Stomach (tissue), 9 donors: ENCODE measurements around the gene PIWIL1. TPM values are rescaled to one million over a fixed set of nuclear protein-coding genes. Genes with fewer than 3 reads are reported as not detected.

Experiments
- DNase-seq, 2 donors: peaks; one replicate each; pipeline versions ENCODE4 v3.0.0 to v3.0.0-alpha.2; 2013 to 2019
- H3K27ac ChIP-seq, 5 donors: fragments of 200-600 bp in 4 of 5; sonication (generic) in 4 of 5; one replicate each; pipeline ENCODE4 v1.5.1; 2013 to 2019; ENCODE audit warnings: mild to moderate bottlenecking in 1 of 5, moderate library complexity in 1 of 5
- H3K27me3 ChIP-seq, 3 donors: fragments of 200-600 bp; sonication (generic); one replicate each; pipeline ENCODE4 v1.5.1; 2017 to 2019; ENCODE audit warnings: mixed run types in 1 of 3
- H3K36me3 ChIP-seq, 4 donors: fragments of 200-600 bp; sonication (generic); 1 replicate in 3 of 4; 2 replicates in 1 of 4; pipeline ENCODE4 v1.5.1; 2016 to 2019
- H3K4me1 ChIP-seq, 4 donors: fragments of 200-600 bp; sonication (generic); one replicate each; pipeline ENCODE4 v1.5.1; 2016 to 2019
- H3K4me3 ChIP-seq, 4 donors: fragments of 200-600 bp; sonication (generic) in 3 of 4; one replicate each; pipeline ENCODE4 v1.5.1; 2016 to 2019; ENCODE audit warnings: mild to moderate bottlenecking in 1 of 4
- H3K9me3 ChIP-seq, 4 donors: fragments of 200-600 bp; sonication (generic); one replicate each; pipeline ENCODE4 v1.5.1; 2016 to 2019
- EP300 ChIP-seq: sonication (generic); formaldehyde crosslinking; IDR thresholded peaks from one replicate; pipeline ENCODE4 v1.6.1; 2017; ENCODE audit warnings: antibody characterized with exemption
- POLR2A ChIP-seq, 4 donors: fragments of 450-650 bp; IDR thresholded peaks; one replicate each; pipeline ENCODE4 v1.6.1; 2016; ENCODE audit warnings: antibody characterized with exemption in 4 of 4, control low read depth in 2 of 4, mild to moderate bottlenecking in 1 of 4, moderate library complexity in 1 of 4
- POLR2AphosphoS5 ChIP-seq, 3 donors: sonication (generic); formaldehyde crosslinking; IDR thresholded peaks; one replicate each; pipeline ENCODE4 v1.6.1; 2016; ENCODE audit warnings: antibody characterized with exemption in 3 of 3
- WGBS, 5 donors: extraction: QIAGEN DNeasy Blood & Tissue Kit in 3 of 5; methylation state at CpG; one replicate each; pipeline versions ENCODE4 v1.1.5 to v1.1.7; 2013 to 2018; 5-methylcytosine and 5-hydroxymethylcytosine counted together
- intact Hi-C: fragments of 100-400 bp; cut with DNase I; formaldehyde crosslinking; loops from one replicate; pipeline ENCODE4 v1.15.1; 2023; ENCODE audit warnings: low total_unique reads
- polyA plus RNA-seq, 3 donors: library from polyadenylated mRNA; stranded (reverse); fragments of 200-250 nt; gene quantifications; one replicate each; pipeline ENCODE4 v1.2.3, GENCODE V29; 2013
- total RNA-seq, 5 donors: library from RNA; depleted of rRNA; stranded (reverse); fragments of >200 nt; gene quantifications; one replicate each; pipeline versions ENCODE4 v1.1.0 to v1.2.3, GENCODE V29; 2014 to 2016
- TF ChIP-seq, protein P1 (sequence below), 7 experiments: fragments of 450-650 bp in 4 of 7; fragments of 200-600 bp in 3 of 7; sonication (generic) in 3 of 7; IDR thresholded peaks; one replicate each; pipeline ENCODE4 v1.5.1; 2016 to 2019; ENCODE audit warnings: antibody characterized with exemption in 7 of 7, control low read depth in 2 of 7, mild to moderate bottlenecking in 1 of 7
- donor health status: healthy with polysubstance abuse.
- donor health status: Bipolar disorder and iron deficiency.
- donor health status: healthy.

Gene PIWIL1
- total and polyA plus RNA-seq, 8 donors: not detected

- no peaks in the 10 kb centered on the region for H3K36me3 ChIP-seq
- no peak overlapping the region for H3K27ac ChIP-seq
- 46 to 61% (median 56%) methylated on average over 14 of the region's 14 CpGs for WGBS, 5 donors
- intact Hi-C loops: no loop called here
- no peak overlapping the region for H3K4me3 ChIP-seq
- TF ChIP-seq EP300 (no peak), POLR2AphosphoS5 (IDR thresholded peaks at IDR 0.05) (no peak), POLR2A (IDR thresholded peaks at IDR 0.05) (no peak)
- TF ChIP-seq, protein P1, sequence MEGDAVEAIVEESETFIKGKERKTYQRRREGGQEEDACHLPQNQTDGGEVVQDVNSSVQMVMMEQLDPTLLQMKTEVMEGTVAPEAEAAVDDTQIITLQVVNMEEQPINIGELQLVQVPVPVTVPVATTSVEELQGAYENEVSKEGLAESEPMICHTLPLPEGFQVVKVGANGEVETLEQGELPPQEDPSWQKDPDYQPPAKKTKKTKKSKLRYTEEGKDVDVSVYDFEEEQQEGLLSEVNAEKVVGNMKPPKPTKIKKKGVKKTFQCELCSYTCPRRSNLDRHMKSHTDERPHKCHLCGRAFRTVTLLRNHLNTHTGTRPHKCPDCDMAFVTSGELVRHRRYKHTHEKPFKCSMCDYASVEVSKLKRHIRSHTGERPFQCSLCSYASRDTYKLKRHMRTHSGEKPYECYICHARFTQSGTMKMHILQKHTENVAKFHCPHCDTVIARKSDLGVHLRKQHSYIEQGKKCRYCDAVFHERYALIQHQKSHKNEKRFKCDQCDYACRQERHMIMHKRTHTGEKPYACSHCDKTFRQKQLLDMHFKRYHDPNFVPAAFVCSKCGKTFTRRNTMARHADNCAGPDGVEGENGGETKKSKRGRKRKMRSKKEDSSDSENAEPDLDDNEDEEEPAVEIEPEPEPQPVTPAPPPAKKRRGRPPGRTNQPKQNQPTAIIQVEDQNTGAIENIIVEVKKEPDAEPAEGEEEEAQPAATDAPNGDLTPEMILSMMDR (IDR thresholded peaks at IDR 0.05): no peak
- no peaks in the 10 kb centered on the region for H3K4me1 ChIP-seq
- peaks cover 0 to 8% (median 0%) of the 10 kb centered on the region in 3 donors for H3K27me3 ChIP-seq
- H3K9me3 ChIP-seq: no peaks in the 10 kb centered on the region
- peak in 1 of 2 donors; percentile 36 for DNase-seq
These were observed 53.5 kb downstream of the PIWIL1 start for GRCh38 chr12:130391186-130391585.

GRCh38 chr12:130394906-130395305, 57.2 kb downstream of the PIWIL1 start:
- intact Hi-C loops: no loop called here
- no peak for DNase-seq

GRCh38 chr12:130396667-130397066, 59.0 kb downstream of the PIWIL1 start:
- Histone ChIP-seq H3K4me1 (no peaks in the 10 kb centered on the region), H3K4me3 (no peak overlapping the region), H3K27me3 (peaks cover 0 to 2% (median 0%) of the 10 kb centered on the region in 3 donors), H3K9me3 (no peaks in the 10 kb centered on the region), H3K27ac (no peak overlapping the region), H3K36me3 (no peaks in the 10 kb centered on the region)
- intact Hi-C loops: no loop called here
- WGBS, 5 donors: 55 to 67% (median 60%) methylated on average over 2 of the region's 2 CpGs
- no peak for DNase-seq
- TF ChIP-seq, protein P1 (IDR thresholded peaks at IDR 0.05): no peak
- no peak for TF ChIP-seq EP300
- TF ChIP-seq POLR2A (IDR thresholded peaks at IDR 0.05): no peak
- TF ChIP-seq POLR2AphosphoS5 (IDR thresholded peaks at IDR 0.05): no peak

More at GRCh38 chr12:130394906-130395305, 57.2 kb downstream of the PIWIL1 start:
- TF ChIP-seq, protein P1 (IDR thresholded peaks at IDR 0.05): no peak
- H3K27me3 ChIP-seq: peaks cover 0 to 8% (median 0%) of the 10 kb centered on the region in 3 donors
- H3K4me1 ChIP-seq: no peaks in the 10 kb centered on the region
- no peak overlapping the region for H3K27ac ChIP-seq
- H3K4me3 ChIP-seq: no peak overlapping the region
- 49 to 57% (median 52%) methylated on average over 4 of the region's 4 CpGs for WGBS, 5 donors
- H3K9me3 ChIP-seq: no peaks in the 10 kb centered on the region
- H3K36me3 ChIP-seq: no peaks in the 10 kb centered on the region

GRCh38 chr12:130398100-130398848, 60.6 kb downstream of the PIWIL1 start:
- Histone ChIP-seq H3K9me3 (no peaks in the 10 kb centered on the region), H3K27me3 (peaks cover 0 to 6% (median 0%) of the 10 kb centered on the region in 3 donors), H3K27ac (no peak overlapping the region), H3K4me1 (no peaks in the 10 kb centered on the region), H3K4me3 (no peak overlapping the region), H3K36me3 (no peaks in the 10 kb centered on the region)
- no peak for DNase-seq
- no peak for TF ChIP-seq POLR2AphosphoS5 (IDR thresholded peaks at IDR 0.05)
- no peak for TF ChIP-seq POLR2A (IDR thresholded peaks at IDR 0.05)
- TF ChIP-seq, protein P1 (IDR thresholded peaks at IDR 0.05): no peak
- TF ChIP-seq EP300: no peak
- intact Hi-C loops: no loop called here
- WGBS, 5 donors: 66 to 79% (median 70%) methylated on average over 12 of the region's 12 CpGs
